Ramos (cell line): ENCODE data around the gene NCK2.

Experiments
- in situ Hi-C: fragments of 300-500 bp; cut with MboI; formaldehyde crosslinking; loops from one replicate; pipeline ENCODE4 v1.14.3; 2022; ENCODE audit warnings: low sequenced_read_pairs; ENCODE audit not compliant: unreplicated experiment

Gene NCK2

GRCh38 chr2:105744909-105745853, at the start of gene NCK2:
Gene NCK2, plus strand, starts transcription at chr2:105744912. Its CDS starts 110,152 bp downstream, at chr2:105855064.
- in situ Hi-C loops, result no loop called here

DNA sequence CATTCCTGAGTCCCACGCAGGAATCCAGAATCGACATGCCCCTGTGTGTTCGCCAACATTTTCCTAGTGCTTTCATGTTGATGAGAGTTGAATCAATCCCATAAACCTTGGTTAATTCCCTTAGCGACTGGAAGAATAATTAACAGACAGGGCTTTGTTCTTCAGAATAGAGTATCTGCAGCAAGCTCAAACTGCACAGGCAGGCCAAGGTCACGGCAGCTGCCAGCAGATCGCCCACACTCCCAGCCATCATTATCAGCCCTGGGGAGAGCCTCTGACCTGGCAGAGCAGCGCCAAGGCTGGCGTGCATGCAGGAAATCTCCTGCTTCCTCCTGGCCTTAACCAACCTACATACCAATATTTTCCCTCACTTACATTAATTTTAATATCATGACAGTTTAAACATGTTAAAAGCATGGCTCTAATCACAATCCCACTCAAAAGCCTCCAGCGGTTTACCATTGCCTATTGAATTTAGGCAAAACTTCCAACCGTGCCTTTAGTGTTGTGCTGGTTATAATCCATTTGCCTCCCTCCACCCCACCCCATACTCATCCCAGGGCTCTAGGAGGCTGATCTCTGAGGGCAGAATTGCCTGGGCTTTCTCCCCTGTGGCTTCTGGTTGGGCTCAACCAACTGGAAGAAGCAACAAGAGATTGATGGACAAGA, 46.8 kb upstream of the NCK2 start:
- in situ Hi-C loops, result no loop called here

GRCh38 chr2:105698820-105699219, 45.9 kb upstream of the NCK2 start:
- in situ Hi-C loops, result no loop called here

DNA sequence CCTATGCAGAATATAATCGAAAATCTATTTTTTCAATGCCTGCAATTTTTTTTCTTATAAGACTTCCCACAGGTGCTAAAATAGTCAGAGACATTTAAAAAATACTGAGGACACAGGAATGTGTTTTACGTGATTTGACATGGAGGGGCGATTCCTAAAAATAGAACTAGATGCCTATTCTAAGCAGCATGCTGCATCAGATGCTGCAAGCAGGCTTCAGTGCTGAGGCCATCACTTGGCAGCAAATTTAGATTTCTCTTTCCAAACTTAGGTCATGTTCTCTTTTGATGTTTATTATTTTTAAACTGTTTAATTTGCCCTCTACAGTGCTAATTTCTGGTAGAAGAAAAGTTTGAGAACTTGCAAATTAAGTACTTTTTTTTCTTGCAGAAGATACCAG, 43.7 kb upstream of the NCK2 start:
- in situ Hi-C loops, result no loop called here

- in situ Hi-C loops, result no loop called here
Observed at GRCh38 chr2:105708697-105709096, 36.0 kb upstream of the NCK2 start.

DNA sequence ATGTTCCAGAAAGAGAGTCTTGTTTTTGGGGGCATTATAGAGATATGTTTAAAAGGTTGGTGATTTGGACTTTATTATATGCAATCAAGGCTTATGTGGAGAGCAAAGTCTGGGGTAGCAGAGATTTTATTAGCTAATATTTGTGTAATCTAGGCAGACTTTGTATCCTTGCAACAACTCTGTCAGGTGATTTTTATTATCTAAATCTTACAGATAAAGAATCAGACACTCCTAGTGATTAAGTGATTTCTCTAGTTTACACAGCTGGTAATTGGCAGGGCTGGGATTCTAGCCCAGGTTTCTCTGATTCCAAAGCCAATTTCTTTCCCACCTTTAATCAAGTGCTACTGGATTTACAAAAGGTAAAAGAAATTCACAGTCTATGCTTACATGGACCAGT, 33.3 kb upstream of the NCK2 start:
- in situ Hi-C loops, result no loop called here

DNA sequence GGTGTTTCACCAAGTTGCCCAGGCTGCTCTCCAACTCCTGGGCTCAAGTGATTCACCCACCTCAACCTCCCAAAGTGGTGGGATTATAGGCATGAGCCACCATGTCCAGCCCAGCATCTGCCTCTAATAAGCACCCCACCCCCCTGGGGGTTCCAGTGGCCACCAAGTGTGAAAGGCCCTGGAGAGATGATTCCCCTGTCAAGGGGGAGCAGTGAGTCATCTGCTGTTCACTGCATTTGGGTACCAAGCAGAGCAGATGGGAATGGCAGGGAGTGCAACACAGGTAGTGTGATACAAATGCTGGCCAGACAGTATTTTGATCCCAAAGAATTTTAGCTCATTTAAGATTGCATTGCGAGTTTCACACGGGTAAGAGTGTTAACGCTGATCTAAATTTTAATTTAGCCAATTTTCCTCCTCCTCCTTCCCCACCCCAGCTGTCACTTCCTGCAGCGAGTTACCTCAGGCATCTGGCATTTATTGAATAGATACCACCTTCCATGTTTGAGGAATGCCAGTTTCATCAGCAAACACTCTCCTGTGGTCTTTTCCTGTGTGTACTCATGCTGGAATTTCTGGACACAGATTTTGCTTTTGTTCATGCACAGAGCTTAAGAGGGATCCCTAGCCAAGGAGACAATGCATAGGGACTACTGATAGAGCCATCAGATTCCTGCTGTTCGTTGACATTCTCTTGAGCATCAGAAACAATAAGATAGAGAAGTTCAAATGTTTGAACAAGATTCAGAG, 32.4 kb upstream of the NCK2 start:
- in situ Hi-C loops, result no loop called here

- in situ Hi-C loops, result no loop called here
Observed at GRCh38 chr2:105712981-105713596, 31.6 kb upstream of the NCK2 start.

DNA sequence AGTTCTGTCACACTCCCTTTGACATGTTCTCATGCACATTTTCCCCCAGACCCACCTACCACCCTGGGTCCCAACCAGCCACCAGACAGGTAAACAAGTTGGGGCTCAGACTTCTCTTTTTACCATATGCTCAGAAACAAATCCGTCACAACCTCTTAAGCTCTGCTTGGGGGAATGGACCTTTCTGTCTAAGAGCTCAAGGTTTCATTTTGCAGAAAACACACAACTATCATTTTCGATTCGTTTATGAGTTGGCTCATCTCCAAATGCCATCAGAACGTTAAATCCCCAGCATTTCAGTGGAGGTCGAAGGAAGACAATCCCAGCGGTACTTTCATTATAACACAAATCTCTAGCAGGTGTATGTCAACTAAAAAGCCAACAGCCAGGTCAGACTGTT, 30.6 kb upstream of the NCK2 start:
- in situ Hi-C loops, result no loop called here

GRCh38 chr2:105718846-105719481, 25.7 kb upstream of the NCK2 start:
- in situ Hi-C loops, result no loop called here

GRCh38 chr2:105721991-105722511, 22.7 kb upstream of the NCK2 start:
- in situ Hi-C loops, result no loop called here

DNA sequence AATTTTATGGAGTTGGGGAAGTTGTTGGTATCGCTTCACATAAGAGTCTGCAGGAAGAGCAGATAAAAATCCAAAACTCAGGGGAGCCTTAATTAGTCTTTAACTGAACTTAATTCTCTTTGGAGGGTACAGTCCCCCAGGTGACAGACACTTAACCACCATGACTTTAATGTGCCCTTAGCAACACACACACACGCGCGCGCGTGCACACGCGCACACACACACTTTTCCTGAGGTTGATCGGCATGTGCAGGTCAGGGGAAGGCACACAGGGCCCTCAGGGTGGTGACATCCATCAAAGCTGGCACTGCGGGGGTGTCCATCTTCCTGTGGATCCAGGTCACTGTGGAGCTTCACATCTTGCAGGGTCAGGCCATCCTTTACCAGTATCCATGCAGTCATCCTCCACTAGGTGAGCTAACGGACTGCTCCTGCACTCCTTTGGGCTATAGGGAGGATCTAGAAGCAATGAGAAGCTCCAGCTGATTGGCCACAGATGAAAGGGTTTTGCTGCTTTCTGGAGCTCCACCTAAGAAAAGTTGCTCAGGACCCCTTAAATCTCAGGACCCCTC, 21.9 kb upstream of the NCK2 start:
- in situ Hi-C loops, result no loop called here

- in situ Hi-C loops, result no loop called here
Observed at GRCh38 chr2:105723431-105723830, 21.3 kb upstream of the NCK2 start.

DNA sequence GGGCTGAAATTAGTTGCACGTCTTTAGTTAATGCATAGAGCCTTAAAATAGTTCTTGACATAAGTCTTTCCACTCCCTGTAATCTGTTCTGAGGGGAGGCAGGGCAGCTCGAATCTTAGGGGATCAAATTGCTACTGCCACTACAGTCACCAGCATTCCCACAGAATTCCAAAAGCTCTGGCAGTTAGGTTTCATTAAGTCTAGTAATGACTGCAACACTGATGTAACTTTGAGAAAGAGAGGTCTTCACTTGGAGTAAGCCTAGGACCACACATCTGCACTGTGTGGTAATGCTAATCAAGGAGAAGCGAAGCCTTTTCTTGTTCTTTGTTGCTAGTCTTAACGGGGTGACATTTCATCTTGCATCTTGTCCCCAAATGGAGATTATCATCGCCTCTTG, 19.3 kb upstream of the NCK2 start:
- in situ Hi-C loops, result no loop called here

DNA sequence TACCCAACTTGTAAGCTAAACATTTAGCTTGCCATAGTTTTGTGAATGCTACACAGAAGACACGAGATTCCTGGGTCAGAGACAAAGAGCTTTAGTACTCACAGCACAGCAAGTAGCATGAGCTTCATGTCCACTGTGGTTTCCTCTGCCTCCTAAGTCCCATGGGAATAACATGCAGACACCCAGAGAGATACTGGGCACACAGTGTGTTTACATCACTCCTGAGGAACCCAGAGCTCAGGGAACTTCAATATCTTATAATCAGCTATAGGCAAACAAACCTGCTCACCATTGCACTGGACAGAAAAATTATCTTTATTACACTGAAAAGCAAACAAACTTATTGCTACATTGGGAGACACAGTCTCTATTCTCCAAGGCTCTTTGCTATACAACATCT, 14.5 kb upstream of the NCK2 start:
- in situ Hi-C loops, result no loop called here

DNA sequence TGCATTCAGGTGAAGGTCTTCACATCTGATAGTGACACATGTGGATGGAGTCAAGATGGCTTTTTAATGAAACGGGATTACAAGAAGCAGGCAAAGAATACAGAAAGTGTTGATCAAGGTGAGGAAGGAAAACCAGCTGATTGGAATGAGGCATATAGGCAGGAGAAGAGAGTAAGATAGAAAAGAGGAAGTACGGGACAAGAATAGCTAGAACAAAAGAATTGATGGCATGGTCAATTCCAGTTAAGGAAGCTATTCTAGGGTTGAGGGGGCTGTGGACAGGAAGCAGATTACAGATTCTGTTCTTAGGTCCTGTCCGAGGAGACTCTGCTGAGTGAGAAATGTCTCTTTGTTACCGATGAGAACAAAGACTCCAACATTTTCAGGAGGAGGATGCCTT, 13.2 kb upstream of the NCK2 start:
- in situ Hi-C loops, result no loop called here

GRCh38 chr2:105732101-105732500, 12.6 kb upstream of the NCK2 start:
- in situ Hi-C loops, result no loop called here

GRCh38 chr2:105732955-105733607, 11.6 kb upstream of the NCK2 start:
- in situ Hi-C loops, result no loop called here

GRCh38 chr2:105733875-105734274, 10.8 kb upstream of the NCK2 start:
- in situ Hi-C loops, result no loop called here
